CD8-positive, alpha-beta memory T cell (primary cell): ENCODE data around the gene AASDH. TPM values are rescaled to one million over a fixed set of nuclear protein-coding genes. Genes with fewer than 3 reads are reported as not detected.

Experiments
- CTCF ChIA-PET: fragments of 350-600 bp; sonication (Branson Sonifier 250); formaldehyde crosslinking; loops from one replicate; lab custom pipeline; 2021; ENCODE audit warnings: antibody characterized with exemption; lab: Charles Lee
- POLR2A ChIA-PET: fragments of 350-600 bp; sonication (Branson Sonifier 250); formaldehyde crosslinking; loops from one replicate; lab custom pipeline; 2021; ENCODE audit warnings: antibody characterized with exemption; lab: Charles Lee
- DNase-seq, 5 donors: peaks; one replicate each; pipeline versions ENCODE4 v3.0.0 to v3.0.0-alpha.2; 2020 to 2022; ENCODE audit warnings: mixed read lengths in 1 of 5
- H3K27ac ChIP-seq: one replicate; pipeline ENCODE4 v1.7.0; 2013; ENCODE audit warnings: low read depth, mild to moderate bottlenecking, low read length, moderate library complexity
- H3K27me3 ChIP-seq: 2 replicates; pipeline ENCODE4 v1.7.0; 2013; ENCODE audit warnings: low read length, mild to moderate bottlenecking; ENCODE audit not compliant: insufficient read depth, poor library complexity, severe bottlenecking
- H3K36me3 ChIP-seq: 2 replicates; pipeline ENCODE4 v1.7.0; 2013; ENCODE audit warnings: mild to moderate bottlenecking, low read length, moderate library complexity; ENCODE audit not compliant: insufficient read depth
- H3K4me1 ChIP-seq: 2 replicates; pipeline ENCODE4 v1.7.0; 2013; ENCODE audit warnings: mild to moderate bottlenecking, low read length, moderate library complexity; ENCODE audit not compliant: insufficient read depth
- H3K4me3 ChIP-seq: 2 replicates; pipeline ENCODE4 v1.7.0; 2013; ENCODE audit warnings: mild to moderate bottlenecking, low read length
- H3K9me3 ChIP-seq: 2 replicates; pipeline ENCODE4 v1.7.0; 2013; ENCODE audit warnings: mild to moderate bottlenecking, low read length
- H3K27ac Mint-ChIP-seq, 8 donors: one replicate each; pipeline ENCODE4 v1.8.0; 2020 to 2021; ENCODE audit warnings: mixed read lengths in 8 of 8, mild to moderate bottlenecking in 6 of 8, inconsistent platforms in 3 of 8, moderate library complexity in 3 of 8
- H3K27me3 Mint-ChIP-seq, 2 donors: one replicate each; pipeline ENCODE4 v1.8.0; 2020 to 2021; ENCODE audit warnings: mixed read lengths in 2 of 2, mild to moderate bottlenecking in 1 of 2, moderate library complexity in 1 of 2
- H3K36me3 Mint-ChIP-seq, 3 donors: one replicate each; pipeline ENCODE4 v1.8.0; 2020 to 2021; ENCODE audit warnings: mixed read lengths in 3 of 3, inconsistent platforms in 1 of 3, mild to moderate bottlenecking in 1 of 3
- H3K4me1 Mint-ChIP-seq, 3 donors: one replicate each; pipeline ENCODE4 v1.8.0; 2020 to 2021; ENCODE audit warnings: mixed read lengths in 3 of 3, inconsistent platforms in 1 of 3, mild to moderate bottlenecking in 1 of 3
- H3K4me3 Mint-ChIP-seq, 7 donors: one replicate each; pipeline ENCODE4 v1.8.0; 2020 to 2021; ENCODE audit warnings: mixed read lengths in 7 of 7, mild to moderate bottlenecking in 6 of 7, moderate library complexity in 4 of 7, inconsistent platforms in 2 of 7
- H3K9me3 Mint-ChIP-seq, 5 donors: one replicate each; pipeline ENCODE4 v1.8.0; 2020 to 2022; ENCODE audit warnings: mixed read lengths in 5 of 5, mild to moderate bottlenecking in 3 of 5, moderate library complexity in 2 of 5, inconsistent platforms in 1 of 5
- polyA plus RNA-seq: library from polyadenylated mRNA; unstranded; fragments of 300-500 nt; fragmentation: Illumina TruSeq; gene quantifications from one replicate; pipeline ENCODE4 v1.2.3, GENCODE V29; 2021
- total RNA-seq, 2 experiments: library from RNA; stranded (reverse); gene quantifications; one replicate each; pipeline ENCODE4 v1.2.3, GENCODE V29; 2021

The AASDH gene
- total and polyA plus RNA-seq, 3 experiments from 2014 or later, result 8.5 to 21.9 (median 13.0) TPM

DNA sequence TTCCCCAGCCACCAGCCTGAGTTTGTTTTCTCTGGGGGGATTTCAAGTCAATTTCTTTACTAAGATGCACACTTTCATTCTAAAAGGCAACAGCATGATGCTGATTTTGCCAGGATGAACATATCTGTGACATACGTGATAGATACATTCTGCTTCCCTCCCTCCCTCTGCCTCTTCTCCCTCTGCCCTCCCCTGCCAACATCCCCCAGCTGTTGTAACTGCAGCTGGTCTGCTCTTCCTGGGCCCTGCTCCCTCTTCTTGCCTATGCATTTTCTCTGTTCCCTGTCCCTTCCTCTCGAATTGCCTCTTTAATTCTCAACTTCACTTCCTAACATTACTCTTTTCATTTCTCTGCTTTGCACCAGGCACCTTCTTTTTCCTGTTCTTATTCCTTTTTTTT is 83.4 kb downstream of the AASDH start:
- Mint-ChIP-seq H3K4me3 (no peak overlapping the region), H3K27ac (no peak overlapping the region), H3K36me3 (no peaks in the 10 kb centered on the region), H3K9me3 (no peaks in the 10 kb centered on the region), H3K4me1 (peaks cover 4 to 11% (median 8%) of the 10 kb centered on the region in 3 donors), H3K27me3 (peaks cover 6 to 8% of the 10 kb centered on the region in 2 donors)
- H3K27ac ChIP-seq, result no peak overlapping the region
- no peaks in the 10 kb centered on the region for H3K27me3 ChIP-seq
- ChIA-PET CTCF (interaction anchor here (0.7 kb wide), 1 partner anchor 356 kb away, joined by 3 read pairs; no protein-coding TSS in a partner anchor), POLR2A (no interaction called here)
- H3K4me1 ChIP-seq, result peaks cover 7% of the 10 kb centered on the region
- H3K4me3 ChIP-seq, result no peak overlapping the region
- no peak for DNase-seq
- H3K9me3 ChIP-seq, result no peaks in the 10 kb centered on the region
- H3K36me3 ChIP-seq, result no peaks in the 10 kb centered on the region

DNA sequence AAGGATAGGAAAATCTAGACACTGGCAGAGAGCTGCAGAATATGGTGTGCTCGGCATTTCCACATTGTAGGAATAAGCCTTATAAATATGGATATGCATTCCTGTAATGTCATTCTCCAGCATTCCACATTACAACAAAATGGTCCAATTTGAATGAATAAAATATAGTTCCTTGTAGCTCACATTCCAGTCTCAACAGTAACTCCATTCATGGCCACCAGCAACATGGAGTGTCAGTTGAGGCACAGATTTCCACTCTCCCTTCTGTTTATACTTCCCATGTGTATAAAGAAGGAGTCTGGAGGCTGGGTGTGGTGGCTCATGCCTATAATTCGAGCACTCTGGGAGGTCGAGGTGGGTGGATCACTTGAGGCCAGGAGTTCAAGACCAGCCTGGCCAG is 84.5 kb downstream of the AASDH start:
- Mint-ChIP-seq H3K4me1 (peaks cover 4 to 11% (median 8%) of the 10 kb centered on the region in 3 donors), H3K27me3 (peaks cover 3 to 6% of the 10 kb centered on the region in 2 donors), H3K4me3 (no peak overlapping the region), H3K9me3 (no peaks in the 10 kb centered on the region), H3K27ac (no peak overlapping the region), H3K36me3 (no peaks in the 10 kb centered on the region)
- DNase-seq, result no peak
- H3K4me1 ChIP-seq, result peaks cover 7% of the 10 kb centered on the region
- no peaks in the 10 kb centered on the region for H3K27me3 ChIP-seq
- H3K4me3 ChIP-seq, result no peak overlapping the region
- H3K9me3 ChIP-seq, result no peaks in the 10 kb centered on the region
- ChIA-PET POLR2A (no interaction called here), CTCF (no interaction called here)
- no peaks in the 10 kb centered on the region for H3K36me3 ChIP-seq
- no peak overlapping the region for H3K27ac ChIP-seq

DNA sequence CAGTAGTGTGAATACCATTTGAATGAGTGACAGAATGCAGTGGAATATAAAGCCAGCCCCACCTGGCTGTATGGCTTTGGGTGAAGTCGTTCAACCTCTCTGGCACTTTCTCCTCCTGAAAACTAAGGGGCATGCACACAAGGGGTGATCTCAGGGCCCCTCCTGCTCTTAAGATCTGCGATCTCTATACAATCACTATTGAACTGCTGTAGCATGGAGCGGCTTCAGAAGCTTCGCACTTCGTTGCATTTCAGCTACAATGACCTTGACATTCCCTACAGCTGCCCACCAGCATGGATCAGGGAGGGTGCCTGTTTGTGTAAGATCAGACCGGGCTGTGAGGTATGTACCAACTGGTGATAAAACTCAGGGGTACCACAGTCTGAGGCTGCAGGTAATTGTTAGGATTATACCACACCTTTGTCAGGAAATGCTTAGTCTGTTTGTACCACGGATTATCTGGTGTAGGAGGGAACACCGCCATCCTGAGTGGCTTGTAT is 85.2 kb downstream of the AASDH start:
- ChIA-PET POLR2A (no interaction called here), CTCF (no interaction called here)
- Mint-ChIP-seq H3K4me1 (peaks cover 4 to 11% (median 8%) of the 10 kb centered on the region in 3 donors), H3K27me3 (peaks cover 3 to 6% of the 10 kb centered on the region in 2 donors), H3K9me3 (no peaks in the 10 kb centered on the region), H3K27ac (no peak overlapping the region), H3K36me3 (no peaks in the 10 kb centered on the region), H3K4me3 (no peak overlapping the region)
- Histone ChIP-seq H3K4me1 (peaks cover 7% of the 10 kb centered on the region), H3K36me3 (no peaks in the 10 kb centered on the region), H3K27ac (no peak overlapping the region), H3K9me3 (no peaks in the 10 kb centered on the region), H3K27me3 (no peaks in the 10 kb centered on the region), H3K4me3 (no peak overlapping the region)
- DNase-seq, result no peak

DNA sequence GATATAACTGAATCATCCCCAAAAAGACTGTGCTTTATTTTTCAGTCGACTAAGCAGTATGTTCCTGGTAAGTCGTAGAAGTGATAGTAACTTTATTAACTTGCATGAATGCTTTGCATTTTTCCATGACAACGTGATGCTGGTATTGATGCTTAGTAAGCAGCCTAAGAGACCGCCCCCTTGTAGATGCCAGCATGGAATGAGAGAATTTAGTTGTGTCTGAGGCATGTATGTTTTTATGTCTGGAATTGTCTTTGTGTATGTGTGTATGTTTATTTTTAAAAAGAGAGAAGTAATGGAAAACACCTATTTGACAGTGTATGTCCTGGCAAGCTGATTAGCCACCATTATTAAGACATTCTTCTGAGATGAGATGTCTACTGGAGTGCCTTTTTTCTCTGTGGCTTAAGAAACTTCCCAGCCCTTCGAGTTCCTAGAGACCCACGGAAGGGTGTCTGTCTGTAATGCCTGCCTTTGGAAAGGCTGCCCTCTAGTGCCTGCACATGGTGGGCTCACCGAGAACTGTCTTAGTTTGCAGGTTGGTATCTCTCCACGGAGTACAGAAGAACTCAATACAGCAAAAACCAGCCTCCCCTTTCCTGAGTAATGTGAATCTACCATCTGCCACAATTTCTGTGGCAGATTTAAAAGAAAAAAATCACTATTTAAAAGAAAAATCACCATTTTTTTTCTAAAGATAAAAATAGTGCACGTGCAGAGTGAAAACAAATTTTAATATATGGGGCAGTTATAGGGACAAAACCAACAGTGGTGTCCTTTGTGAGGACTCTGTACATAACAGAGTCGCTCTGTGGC is 85.9 kb downstream of the AASDH start:
- Histone ChIP-seq H3K36me3 (no peaks in the 10 kb centered on the region), H3K27ac (no peak overlapping the region), H3K27me3 (no peaks in the 10 kb centered on the region), H3K9me3 (no peaks in the 10 kb centered on the region), H3K4me1 (peaks cover 7% of the 10 kb centered on the region), H3K4me3 (peak overlapping the region; percentile 3)
- no peaks in the 10 kb centered on the region for H3K36me3 Mint-ChIP-seq
- peaks cover 3 to 6% of the 10 kb centered on the region in 2 donors for H3K27me3 Mint-ChIP-seq
- DNase-seq, result peak; percentile 6 to 61 (median 25)
- peak overlapping the region in 2 of 7 donors; percentile 0 to 20 for H3K4me3 Mint-ChIP-seq
- ChIA-PET CTCF (interaction anchor here (0.8 to 1.6 kb wide), 3 partner anchors 18 to 353 kb away, joined by 3 to 4 read pairs (median 4); no protein-coding TSS in a partner anchor), POLR2A (no interaction called here)
- H3K9me3 Mint-ChIP-seq, result no peaks in the 10 kb centered on the region
- peak overlapping the region in 1 of 8 donors; percentile 48 for H3K27ac Mint-ChIP-seq
- peaks cover 4 to 11% (median 8%) of the 10 kb centered on the region in 3 donors for H3K4me1 Mint-ChIP-seq

DNA sequence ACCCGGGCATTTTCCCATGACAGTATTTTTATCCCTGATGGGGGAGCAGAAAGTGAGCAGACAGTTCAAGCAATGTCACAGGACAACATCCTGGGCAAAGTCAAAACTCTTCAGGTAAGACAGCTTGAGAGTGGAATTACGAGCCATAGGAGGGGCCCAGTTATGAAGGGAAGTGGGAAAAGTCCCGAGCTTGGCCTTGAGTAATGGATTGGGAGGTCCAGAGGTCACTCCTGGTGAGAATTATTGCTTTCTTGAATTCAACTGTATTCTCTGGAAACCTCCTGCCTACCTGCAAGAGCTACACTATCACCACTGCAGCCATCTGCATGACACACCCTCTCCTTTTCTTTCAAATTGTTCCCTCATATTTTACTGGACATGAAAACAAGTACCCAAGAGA is 89.1 kb downstream of the AASDH start:
- H3K36me3 ChIP-seq, result no peaks in the 10 kb centered on the region
- no peak overlapping the region for H3K4me3 ChIP-seq
- peaks cover 7% of the 10 kb centered on the region for H3K4me1 ChIP-seq
- POLR2A ChIA-PET, result no interaction called here
- Mint-ChIP-seq H3K4me3 (no peak overlapping the region), H3K9me3 (no peaks in the 10 kb centered on the region), H3K27me3 (peaks cover 1 to 4% of the 10 kb centered on the region in 2 donors), H3K27ac (no peak overlapping the region), H3K36me3 (no peaks in the 10 kb centered on the region), H3K4me1 (peaks cover 6 to 16% (median 11%) of the 10 kb centered on the region in 3 donors)
- no peaks in the 10 kb centered on the region for H3K9me3 ChIP-seq
- H3K27me3 ChIP-seq, result no peaks in the 10 kb centered on the region
- CTCF ChIA-PET, result no interaction called here
- DNase-seq, result no peak
- no peak overlapping the region for H3K27ac ChIP-seq

DNA sequence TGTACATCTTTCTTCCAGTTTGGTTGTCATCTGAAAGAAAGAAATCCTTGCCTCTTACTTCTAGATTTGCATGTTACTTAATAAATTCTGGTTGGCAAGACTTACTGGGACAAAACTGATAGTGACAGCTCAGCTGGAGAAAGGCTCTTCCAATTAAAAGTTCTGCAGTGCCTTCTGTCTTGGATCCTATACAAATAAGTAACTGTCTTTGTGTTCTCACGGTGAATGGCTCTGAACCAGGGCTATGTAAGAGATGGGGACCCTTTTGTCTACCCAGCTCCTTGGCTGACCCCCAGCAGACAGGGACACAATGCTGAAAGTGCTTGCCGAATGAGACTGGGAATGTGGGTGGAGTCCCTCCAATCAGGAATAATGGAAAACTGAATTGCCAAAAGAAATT is 89.5 kb downstream of the AASDH start:
- POLR2A ChIA-PET, result no interaction called here
- peaks cover 3 to 4% of the 10 kb centered on the region in 2 donors for H3K27me3 Mint-ChIP-seq

DNA sequence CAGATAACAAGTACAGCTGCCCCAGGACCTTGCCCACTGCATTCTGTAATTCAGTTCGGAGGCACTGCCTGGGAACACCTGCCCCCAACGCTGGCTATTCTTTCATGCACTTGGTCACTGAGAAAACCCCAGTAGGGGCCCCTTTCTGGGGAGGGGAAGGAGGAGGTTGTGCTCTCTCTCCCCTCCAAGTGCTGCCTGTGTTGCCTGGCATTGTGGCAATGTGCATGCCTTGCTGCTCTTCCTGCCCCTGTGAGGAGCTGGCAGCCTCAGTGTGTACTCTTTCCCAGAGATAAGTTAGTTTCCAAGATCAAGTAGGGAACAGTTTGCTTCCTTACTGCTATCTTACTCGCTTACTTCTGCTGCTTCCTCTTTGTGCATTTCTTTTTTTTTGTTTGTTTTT is 90.8 kb downstream of the AASDH start:
- H3K27me3 ChIP-seq, result no peaks in the 10 kb centered on the region
- H3K4me3 ChIP-seq, result no peak overlapping the region
- Mint-ChIP-seq H3K4me1 (peaks cover 6 to 13% (median 10%) of the 10 kb centered on the region in 3 donors), H3K9me3 (peaks cover 0 to 5% (median 3%) of the 10 kb centered on the region in 5 donors), H3K27me3 (peaks cover 4 to 7% of the 10 kb centered on the region in 2 donors), H3K27ac (peak overlapping the region in 1 of 8 donors; percentile 20), H3K36me3 (no peaks in the 10 kb centered on the region), H3K4me3 (no peak overlapping the region)
- H3K36me3 ChIP-seq, result no peaks in the 10 kb centered on the region
- no peaks in the 10 kb centered on the region for H3K9me3 ChIP-seq
- no peak for DNase-seq
- peaks cover 7% of the 10 kb centered on the region for H3K4me1 ChIP-seq
- ChIA-PET POLR2A (no interaction called here), CTCF (no interaction called here)
- no peak overlapping the region for H3K27ac ChIP-seq

More for the DNA sequence above, 89.5 kb downstream of the AASDH start:
- DNase-seq, result no peak
- Histone ChIP-seq H3K4me3 (no peak overlapping the region), H3K9me3 (no peaks in the 10 kb centered on the region), H3K27ac (no peak overlapping the region), H3K36me3 (no peaks in the 10 kb centered on the region), H3K27me3 (no peaks in the 10 kb centered on the region), H3K4me1 (peaks cover 7% of the 10 kb centered on the region)
- peaks cover 0 to 3% (median 0%) of the 10 kb centered on the region in 5 donors for H3K9me3 Mint-ChIP-seq
- H3K4me1 Mint-ChIP-seq, result peaks cover 6 to 16% (median 11%) of the 10 kb centered on the region in 3 donors
- CTCF ChIA-PET, result no interaction called here
- H3K27ac Mint-ChIP-seq, result no peak overlapping the region
- no peak overlapping the region for H3K4me3 Mint-ChIP-seq
- H3K36me3 Mint-ChIP-seq, result no peaks in the 10 kb centered on the region

DNA sequence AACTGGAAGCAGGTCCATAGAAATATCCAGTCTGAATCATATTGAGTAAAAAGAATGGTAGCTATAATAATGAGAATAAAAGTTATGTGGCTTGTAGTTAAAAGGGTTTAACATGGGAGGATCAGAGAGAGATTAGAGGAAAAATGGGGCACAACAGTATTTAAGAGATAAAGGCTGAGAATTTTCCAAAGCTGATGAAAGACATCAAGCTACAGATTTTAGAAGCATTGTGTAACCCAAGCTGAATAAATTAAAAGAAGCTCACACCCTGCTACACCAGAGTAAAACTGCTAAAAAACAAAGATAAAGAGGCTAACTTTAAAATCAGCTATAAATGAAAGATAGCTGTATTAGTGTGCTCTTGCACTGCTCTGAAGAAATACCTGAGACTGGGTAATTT is 94.2 kb downstream of the AASDH start:
- H3K27ac Mint-ChIP-seq, result no peak overlapping the region
- no peaks in the 10 kb centered on the region for H3K9me3 ChIP-seq
- no peak overlapping the region for H3K4me3 ChIP-seq
- H3K4me3 Mint-ChIP-seq, result no peak overlapping the region
- peaks cover 3 to 11% of the 10 kb centered on the region in 2 donors for H3K27me3 Mint-ChIP-seq
- H3K4me1 ChIP-seq, result no peaks in the 10 kb centered on the region
- peaks cover 0 to 5% (median 3%) of the 10 kb centered on the region in 5 donors for H3K9me3 Mint-ChIP-seq
- H3K4me1 Mint-ChIP-seq, result peaks cover 7 to 18% (median 14%) of the 10 kb centered on the region in 3 donors
- no peaks in the 10 kb centered on the region for H3K27me3 ChIP-seq
- POLR2A ChIA-PET, result no interaction called here
- no peak for DNase-seq
- H3K27ac ChIP-seq, result no peak overlapping the region
- H3K36me3 ChIP-seq, result no peaks in the 10 kb centered on the region
- H3K36me3 Mint-ChIP-seq, result no peaks in the 10 kb centered on the region
- CTCF ChIA-PET, result no interaction called here
